Neural cell (in vitro differentiated cells): ENCODE results near the gene NCEH1. TPM values are rescaled to one million over a fixed set of nuclear protein-coding genes. Genes with fewer than 3 reads are reported as not detected.

Experiments
- H2AFZ ChIP-seq: fragments of 200-600, 300-800 bp; sonication (generic), shearing (Covaris generic); 2 replicates; pipeline ENCODE4 v1.6.0; 2014; ENCODE audit warnings: low read depth, mild to moderate bottlenecking, antibody characterized with exemption, low read length, moderate library complexity
- H3F3A ChIP-seq: fragments of 200-600 bp; shearing (Covaris generic); 2 replicates; pipeline ENCODE4 v1.6.1; 2016; ENCODE audit warnings: mild to moderate bottlenecking, moderate library complexity, mixed read lengths, antibody characterized with exemption, low read length; ENCODE audit not compliant: insufficient read depth, poor library complexity, severe bottlenecking
- H3K27ac ChIP-seq: fragments of 200-600, 300-800 bp; sonication (generic), shearing (Covaris generic); 2 replicates; pipeline ENCODE4 v1.5.1; 2014; ENCODE audit warnings: mild to moderate bottlenecking, low read length, moderate library complexity
- H3K27me3 ChIP-seq: fragments of 300-800, 200-600 bp; sonication (generic), shearing (Covaris generic); 2 replicates; pipeline ENCODE4 v1.6.0; 2014; ENCODE audit warnings: mild to moderate bottlenecking, low read depth, low read length, moderate library complexity; ENCODE audit not compliant: insufficient read depth
- H3K36me3 ChIP-seq: fragments of 300-800, 200-600 bp; sonication (generic), shearing (Covaris generic); 2 replicates; pipeline ENCODE4 v1.5.1; 2014; ENCODE audit warnings: mild to moderate bottlenecking, antibody characterized with exemption, low read length, moderate library complexity; ENCODE audit not compliant: insufficient read depth
- H3K4me2 ChIP-seq: fragments of 300-800, 200-600 bp; sonication (generic), shearing (Covaris generic); 2 replicates; pipeline ENCODE4 v1.6.0; 2014; ENCODE audit warnings: mild to moderate bottlenecking, low read length
- H3K4me3 ChIP-seq: fragments of 300-800, 200-600 bp; sonication (generic), shearing (Covaris generic); 2 replicates; pipeline ENCODE4 v1.5.1; 2014; ENCODE audit warnings: mild to moderate bottlenecking, low read length, moderate library complexity
- H3K79me2 ChIP-seq: fragments of 200-600 bp; shearing (Covaris generic); replicated peaks from 2 replicates; pipeline ENCODE4 v1.6.0; 2014; ENCODE audit warnings: mild to moderate bottlenecking, low read length, moderate library complexity; ENCODE audit not compliant: insufficient read depth
- H3K9ac ChIP-seq: fragments of 300-800, 200-600 bp; sonication (generic), shearing (Covaris generic); 2 replicates; pipeline ENCODE4 v1.6.1; 2016; ENCODE audit warnings: mild to moderate bottlenecking, low read length, mixed read lengths
- H3K9me2 ChIP-seq: fragments of 200-600 bp; shearing (Covaris generic); 2 replicates; pipeline ENCODE4 v1.6.1; 2016; ENCODE audit warnings: mild to moderate bottlenecking, low read length, mixed read lengths; ENCODE audit not compliant: insufficient read depth
- H3K9me3 ChIP-seq: fragments of 200-600, 300-800 bp; sonication (generic), shearing (Covaris generic); 2 replicates; pipeline ENCODE4 v1.6.1; 2016; ENCODE audit warnings: mild to moderate bottlenecking, mixed run types, low read length, moderate library complexity, mixed read lengths
- H4K20me1 ChIP-seq: fragments of 200-600 bp; shearing (Covaris generic); 2 replicates; pipeline ENCODE4 v1.6.1; 2016; ENCODE audit warnings: mild to moderate bottlenecking, mixed run types; ENCODE audit not compliant: insufficient read depth
- CTCF ChIP-seq: fragments of 450-650 bp; IDR thresholded peaks from 2 replicates; pipeline ENCODE4 v1.5.1; 2014; ENCODE audit warnings: antibody characterized with exemption, mild to moderate bottlenecking, moderate library complexity; ENCODE audit not compliant: poor library complexity, severe bottlenecking
- EP300 ChIP-seq: fragments of 450-650 bp; conservative IDR thresholded peaks from 2 replicates; pipeline ENCODE4 v1.6.1; 2014; ENCODE audit warnings: antibody characterized with exemption, mild to moderate bottlenecking, moderate library complexity; ENCODE audit not compliant: poor library complexity, severe bottlenecking
- EZH2 ChIP-seq: fragments of 200-600, 300-800 bp; shearing (Covaris generic), sonication (generic); IDR thresholded peaks from 2 replicates; pipeline ENCODE4 v1.6.1; 2014; ENCODE audit warnings: antibody characterized with exemption, low read length, borderline replicate concordance, mild to moderate bottlenecking; ENCODE audit not compliant: insufficient read depth, poor library complexity, severe bottlenecking
- MXI1 ChIP-seq: fragments of 450-650 bp; conservative IDR thresholded peaks from 2 replicates; pipeline ENCODE4 v1.6.1; 2014; ENCODE audit warnings: antibody characterized with exemption, mild to moderate bottlenecking; ENCODE audit not compliant: poor library complexity, severe bottlenecking
- POLR2AphosphoS5 ChIP-seq: IDR thresholded peaks from 2 replicates; pipeline ENCODE4 v1.6.1; 2012
- RAD21 ChIP-seq: fragments of 450-650 bp; conservative IDR thresholded peaks from 2 replicates; pipeline ENCODE4 v1.6.1; 2014; ENCODE audit warnings: antibody characterized with exemption, mild to moderate bottlenecking, moderate library complexity
- REST ChIP-seq: IDR thresholded peaks from 2 replicates; pipeline ENCODE4 v1.6.1; 2012; ENCODE audit warnings: borderline replicate concordance
- SMC3 ChIP-seq: fragments of 450-650 bp; conservative IDR thresholded peaks from 2 replicates; pipeline ENCODE4 v1.6.1; 2014; ENCODE audit warnings: antibody characterized with exemption, mild to moderate bottlenecking, moderate library complexity; ENCODE audit not compliant: poor library complexity
- TAF1 ChIP-seq: IDR thresholded peaks from 2 replicates; pipeline ENCODE4 v1.6.1; 2012; ENCODE audit warnings: low read depth
- polyA plus RNA-seq: library from polyadenylated mRNA; depleted of rRNA; stranded (reverse); fragments of >200 nt; gene quantifications from 2 replicates; pipeline ENCODE4 v1.2.3, GENCODE V29; 2014

The NCEH1 gene
- polyA plus RNA-seq, 1 donor from 2014 or later, result 2.1 TPM

GRCh38 chr3:172753125-172753524, 42.3 kb upstream of the NCEH1 start:
- H3K4me2 ChIP-seq, result no peak overlapping the region
- peaks cover 39% of the 10 kb centered on the region for H3K79me2 ChIP-seq
- no peaks in the 10 kb centered on the region for H3K9me3 ChIP-seq
- H4K20me1 ChIP-seq, result no peaks in the 10 kb centered on the region
- no peaks in the 10 kb centered on the region for H3K36me3 ChIP-seq
- no peak overlapping the region for H3K27ac ChIP-seq
- no peak overlapping the region for H3K9ac ChIP-seq
- no peaks in the 10 kb centered on the region for H3F3A ChIP-seq
- no peak overlapping the region for H2AFZ ChIP-seq
- no peaks in the 10 kb centered on the region for H3K9me2 ChIP-seq
- TF ChIP-seq TAF1 (no peak), REST (no peak), EZH2 (no peak), RAD21 (no peak), SMC3 (no peak), MXI1 (no peak), POLR2AphosphoS5 (no peak), EP300 (no peak), CTCF (no peak)
- no peaks in the 10 kb centered on the region for H3K27me3 ChIP-seq
- H3K4me3 ChIP-seq, result no peak overlapping the region

GRCh38 chr3:172752651-172753050, 41.8 kb upstream of the NCEH1 start:
- H3K4me3 ChIP-seq, result no peak overlapping the region
- H2AFZ ChIP-seq, result no peak overlapping the region
- H3K27me3 ChIP-seq, result no peaks in the 10 kb centered on the region
- no peak for TF ChIP-seq POLR2AphosphoS5
- TF ChIP-seq MXI1, result no peak
- TF ChIP-seq CTCF, result no peak
- no peak for TF ChIP-seq RAD21
- no peak for TF ChIP-seq REST
- no peak for TF ChIP-seq EZH2
- TF ChIP-seq TAF1, result no peak
- no peak for TF ChIP-seq EP300
- no peak for TF ChIP-seq SMC3
- no peaks in the 10 kb centered on the region for H3F3A ChIP-seq
- H3K79me2 ChIP-seq, result peaks cover 39% of the 10 kb centered on the region
- H3K4me2 ChIP-seq, result no peak overlapping the region
- H3K9me3 ChIP-seq, result no peaks in the 10 kb centered on the region
- no peak overlapping the region for H3K9ac ChIP-seq
- no peak overlapping the region for H3K27ac ChIP-seq
- H3K36me3 ChIP-seq, result no peaks in the 10 kb centered on the region
- H3K9me2 ChIP-seq, result no peaks in the 10 kb centered on the region
- no peaks in the 10 kb centered on the region for H4K20me1 ChIP-seq
